ENCODE measurements around the gene SFR1.

- no peak for TF ChIP-seq POLR2A (IDR thresholded peaks at IDR 0.05; ENCODE audit: low read length)
- no peak for TF ChIP-seq GATA1 (IDR thresholded peaks at IDR 0.05; ENCODE audit: low read depth, low read length)
These were observed 17.0 kb upstream of the SFR1 start for GRCh38 chr10:104104926-104105325.

Data from erythroblast (primary cell).